Activated CD8-positive, alpha-beta T cell treated with anti-CD3 and anti-CD28 coated beads for 36 hours (primary cell): ENCODE results near the gene OGFR. TPM values are rescaled to one million over a fixed set of nuclear protein-coding genes. Genes with fewer than 3 reads are reported as not detected.

Source experiments
- ATAC-seq: fragments of 200-7000 bp; cut with Tn5 transposase; one replicate; pipeline ENCODE4 v1.10.0; 2021; ENCODE audit warnings: mild to moderate bottlenecking, moderate library complexity
- CTCF ChIA-PET: fragments of 350-600 bp; sonication (Branson Sonifier 250); formaldehyde crosslinking; loops from one replicate; lab custom pipeline; 2021; ENCODE audit warnings: antibody characterized with exemption; lab: Charles Lee
- POLR2A ChIA-PET: fragments of 350-600 bp; sonication (Branson Sonifier 250); formaldehyde crosslinking; loops from one replicate; lab custom pipeline; 2021; ENCODE audit warnings: antibody characterized with exemption; lab: Charles Lee
- DNase-seq: peaks from one replicate; pipeline ENCODE4 v3.0.0-alpha.2; 2020
- H3K27ac Mint-ChIP-seq: one replicate; pipeline ENCODE4 v1.8.0; 2021; ENCODE audit warnings: mild to moderate bottlenecking, mixed read lengths
- H3K27me3 Mint-ChIP-seq: one replicate; pipeline ENCODE4 v1.8.0; 2021; ENCODE audit warnings: mixed read lengths
- H3K36me3 Mint-ChIP-seq: one replicate; pipeline ENCODE4 v1.8.0; 2021; ENCODE audit warnings: low read depth, mixed read lengths
- H3K4me1 Mint-ChIP-seq: one replicate; pipeline ENCODE4 v1.8.0; 2021; ENCODE audit warnings: low read depth, mixed read lengths
- H3K4me3 Mint-ChIP-seq: one replicate; pipeline ENCODE4 v1.8.0; 2021; ENCODE audit warnings: mild to moderate bottlenecking, moderate library complexity, mixed read lengths
- H3K9me3 Mint-ChIP-seq: one replicate; pipeline ENCODE4 v1.8.0; 2021; ENCODE audit warnings: mixed read lengths
- intact Hi-C: fragments of 100-400 bp; cut with micrococcal nuclease; formaldehyde crosslinking; loops from one replicate; pipeline ENCODE4 v1.10.0; 2022
- total RNA-seq, 2 experiments: library from RNA; stranded (reverse); gene quantifications; one replicate each; pipeline ENCODE4 v1.2.3, GENCODE V29; 2021
- TF ChIP-seq, protein P1 (sequence below): fragments of 200-600 bp; IDR thresholded peaks from one replicate; pipeline ENCODE4 v1.8.0; 2022; ENCODE audit warnings: antibody characterized with exemption, mild to moderate bottlenecking

The OGFR gene
- total RNA-seq, 2 experiments from 2014 or later, result 53.6 to 55.2 TPM

GRCh38 chr20:62772990-62773844 lies 31.4 kb upstream of the OGFR start:
- peaks cover 51% of the 10 kb centered on the region for H3K4me1 Mint-ChIP-seq
- H3K4me3 Mint-ChIP-seq, result no peak overlapping the region
- H3K36me3 Mint-ChIP-seq, result no peaks in the 10 kb centered on the region
- POLR2A ChIA-PET, result no interaction called here
- intact Hi-C loops, result no loop called here
- H3K27me3 Mint-ChIP-seq, result no peaks in the 10 kb centered on the region
- no peaks in the 10 kb centered on the region for H3K9me3 Mint-ChIP-seq
- TF ChIP-seq, protein P1, sequence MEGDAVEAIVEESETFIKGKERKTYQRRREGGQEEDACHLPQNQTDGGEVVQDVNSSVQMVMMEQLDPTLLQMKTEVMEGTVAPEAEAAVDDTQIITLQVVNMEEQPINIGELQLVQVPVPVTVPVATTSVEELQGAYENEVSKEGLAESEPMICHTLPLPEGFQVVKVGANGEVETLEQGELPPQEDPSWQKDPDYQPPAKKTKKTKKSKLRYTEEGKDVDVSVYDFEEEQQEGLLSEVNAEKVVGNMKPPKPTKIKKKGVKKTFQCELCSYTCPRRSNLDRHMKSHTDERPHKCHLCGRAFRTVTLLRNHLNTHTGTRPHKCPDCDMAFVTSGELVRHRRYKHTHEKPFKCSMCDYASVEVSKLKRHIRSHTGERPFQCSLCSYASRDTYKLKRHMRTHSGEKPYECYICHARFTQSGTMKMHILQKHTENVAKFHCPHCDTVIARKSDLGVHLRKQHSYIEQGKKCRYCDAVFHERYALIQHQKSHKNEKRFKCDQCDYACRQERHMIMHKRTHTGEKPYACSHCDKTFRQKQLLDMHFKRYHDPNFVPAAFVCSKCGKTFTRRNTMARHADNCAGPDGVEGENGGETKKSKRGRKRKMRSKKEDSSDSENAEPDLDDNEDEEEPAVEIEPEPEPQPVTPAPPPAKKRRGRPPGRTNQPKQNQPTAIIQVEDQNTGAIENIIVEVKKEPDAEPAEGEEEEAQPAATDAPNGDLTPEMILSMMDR, result no peak
- ATAC-seq (no peak), DNase-seq (no peak)
- CTCF ChIA-PET, result interaction anchor here (0.9 kb wide), 1 partner anchor 104 kb away, joined by 6 read pairs; no protein-coding TSS in a partner anchor
- no peak overlapping the region for H3K27ac Mint-ChIP-seq

- no peaks in the 10 kb centered on the region for H3K27me3 Mint-ChIP-seq
- intact Hi-C loops, result no loop called here
- peaks cover 47% of the 10 kb centered on the region for H3K4me1 Mint-ChIP-seq
- TF ChIP-seq, protein P1, result no peak
- ChIA-PET POLR2A (no interaction called here), CTCF (interaction anchor here (1.0 kb wide), 1 partner anchor 17 kb away, joined by 5 read pairs; no protein-coding TSS in a partner anchor)
- no peaks in the 10 kb centered on the region for H3K36me3 Mint-ChIP-seq
- H3K27ac Mint-ChIP-seq, result peak overlapping the region; percentile 72
- no peaks in the 10 kb centered on the region for H3K9me3 Mint-ChIP-seq
- DNase-seq (peak; percentile 23), ATAC-seq (no peak)
- H3K4me3 Mint-ChIP-seq, result no peak overlapping the region
These were observed 30.6 kb upstream of the OGFR start for GRCh38 chr20:62773845-62774714.

GRCh38 chr20:62774762-62775161 lies 29.9 kb upstream of the OGFR start:
- Mint-ChIP-seq H3K36me3 (no peaks in the 10 kb centered on the region), H3K27ac (peak overlapping the region; percentile 49), H3K27me3 (no peaks in the 10 kb centered on the region), H3K4me3 (no peak overlapping the region), H3K4me1 (peaks cover 44% of the 10 kb centered on the region), H3K9me3 (no peaks in the 10 kb centered on the region)
- intact Hi-C loops, result no loop called here
- CTCF ChIA-PET, result interaction anchor here (1.0 kb wide), 1 partner anchor 16 kb away, joined by 5 read pairs; no protein-coding TSS in a partner anchor
- TF ChIP-seq, protein P1, result no peak
- DNase-seq, result no peak
- no peak for ATAC-seq
- POLR2A ChIA-PET, result no interaction called here

DNA sequence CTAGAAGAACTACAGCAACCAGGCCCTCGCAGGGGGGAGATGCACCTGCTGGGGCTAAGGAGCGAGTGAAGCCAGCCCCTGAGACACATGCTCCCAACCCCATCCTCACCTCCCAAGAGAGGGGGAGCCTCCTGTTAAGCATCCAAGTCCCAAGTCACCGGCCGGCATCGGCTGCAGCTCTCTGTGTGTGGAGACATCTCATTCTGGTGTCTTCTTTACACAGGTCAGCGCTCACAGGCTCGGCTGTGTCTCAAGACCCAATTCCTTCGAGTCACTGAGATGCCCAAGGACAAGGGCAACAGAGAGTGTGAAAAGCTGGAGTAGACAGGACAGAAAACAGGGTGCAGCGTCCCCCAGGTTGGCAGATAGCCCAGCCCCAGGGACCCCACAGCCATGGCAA lies 29.4 kb upstream of the OGFR start:
- Mint-ChIP-seq H3K36me3 (no peaks in the 10 kb centered on the region), H3K27ac (peak overlapping the region; percentile 65), H3K27me3 (no peaks in the 10 kb centered on the region), H3K4me3 (no peak overlapping the region), H3K4me1 (peaks cover 44% of the 10 kb centered on the region), H3K9me3 (no peaks in the 10 kb centered on the region)
- ChIA-PET CTCF (interaction anchor here (0.9 to 1.0 kb wide), 2 partner anchors 16 to 33 kb away, joined by 3 to 5 read pairs; no protein-coding TSS in a partner anchor), POLR2A (no interaction called here)
- DNase-seq (no peak), ATAC-seq (no peak)
- intact Hi-C loops, result no loop called here
- TF ChIP-seq, protein P1, result no peak
